NCI-H1694 (cell line): ENCODE results near the gene PPARG.
"Not testable (repeated sequence)": the region's sequence is repeated elsewhere in the genome, so short reads cannot be mapped to it uniquely, and the experiment has no call there.

Experiments used
- DNase-seq: peaks from one replicate; lab custom pipeline; 2025; lab: John Stamatoyannopoulos, UW

The PPARG gene

GRCh38 chr3:12460127-12460526, 171.3 kb downstream of the PPARG start:
- DNase-seq = no peak

GRCh38 chr3:12461097-12461649, 172.3 kb downstream of the PPARG start:
- DNase-seq = no peak

GRCh38 chr3:12462159-12462947, 173.5 kb downstream of the PPARG start:
- DNase-seq = no peak

GRCh38 chr3:12463686-12464085, 174.8 kb downstream of the PPARG start:
- DNase-seq = no peak

GRCh38 chr3:12464181-12464580, 175.3 kb downstream of the PPARG start:
- DNase-seq = no peak

GRCh38 chr3:12465151-12465835, 176.4 kb downstream of the PPARG start:
- no peak for DNase-seq

GRCh38 chr3:12465836-12466225, 177.0 kb downstream of the PPARG start:
- no peak for DNase-seq

- no peak for DNase-seq
These were observed 178.9 kb downstream of the PPARG start for GRCh38 chr3:12467746-12468145.

GRCh38 chr3:12468276-12468675, 179.4 kb downstream of the PPARG start:
- DNase-seq = no peak

GRCh38 chr3:12468757-12469156, 179.9 kb downstream of the PPARG start:
- DNase-seq = no peak

- DNase-seq = not testable (repeated sequence)
These were observed 180.4 kb downstream of the PPARG start for GRCh38 chr3:12469222-12469621.

- no peak for DNase-seq
These were observed 181.2 kb downstream of the PPARG start for GRCh38 chr3:12470111-12470510.

- no peak for DNase-seq
These were observed 181.8 kb downstream of the PPARG start for GRCh38 chr3:12470680-12471079.

- no peak for DNase-seq
These were observed 182.4 kb downstream of the PPARG start for GRCh38 chr3:12471241-12471640.

- DNase-seq = no peak
These were observed 183.2 kb downstream of the PPARG start for GRCh38 chr3:12472000-12472610.

GRCh38 chr3:12472796-12473195, 183.9 kb downstream of the PPARG start:
- no peak for DNase-seq

GRCh38 chr3:12473511-12473910, 184.6 kb downstream of the PPARG start:
- DNase-seq = no peak

- no peak for DNase-seq
These were observed 187.5 kb downstream of the PPARG start for GRCh38 chr3:12476238-12476897.

GRCh38 chr3:12477256-12477655, 188.4 kb downstream of the PPARG start:
- no peak for DNase-seq

- DNase-seq = no peak
These were observed 189.5 kb downstream of the PPARG start for GRCh38 chr3:12478326-12478725.

GRCh38 chr3:12479198-12479597, 190.3 kb downstream of the PPARG start:
- DNase-seq = not testable (repeated sequence)

GRCh38 chr3:12479919-12480427, 191.1 kb downstream of the PPARG start:
- DNase-seq = no peak
